Testis (tissue), 3 donors: ENCODE measurements around the gene AGAP1. TPM values are rescaled to one million over a fixed set of nuclear protein-coding genes. Genes with fewer than 3 reads are reported as not detected.

ENCODE experiments used
- DNase-seq: peaks from one replicate; pipeline ENCODE4 v3.0.0-alpha.2; 2019
- H3K27ac ChIP-seq, 2 donors: fragments of 200-600 bp; sonication (generic); one replicate each; pipeline ENCODE4 v1.5.1; 2019
- H3K27me3 ChIP-seq: fragments of 200-600 bp; sonication (generic); one replicate; pipeline ENCODE4 v1.5.1; 2019
- H3K36me3 ChIP-seq: fragments of 200-600 bp; sonication (generic); one replicate; pipeline ENCODE4 v1.5.1; 2017; ENCODE audit warnings: low read depth; ENCODE audit errors: missing control alignments
- H3K4me1 ChIP-seq: fragments of 200-600 bp; sonication (generic); one replicate; pipeline ENCODE4 v1.5.1; 2019
- H3K4me3 ChIP-seq, 2 donors: fragments of 200-600 bp; sonication (generic); one replicate each; pipeline ENCODE4 v1.5.1; 2017 to 2019
- H3K9me3 ChIP-seq: fragments of 200-600 bp; sonication (generic); one replicate; pipeline ENCODE4 v1.5.1; 2017
- POLR2A ChIP-seq: fragments of 450-650 bp; IDR thresholded peaks from one replicate; pipeline ENCODE4 v1.6.1; 2017; ENCODE audit warnings: antibody characterized with exemption, mild to moderate bottlenecking, moderate library complexity
- WGBS, 2 donors: methylation state at CpG; one replicate each; pipeline ENCODE4 v1.1.5; 2018; 5-methylcytosine and 5-hydroxymethylcytosine counted together
- intact Hi-C: fragments of 100-400 bp; cut with DNase I; formaldehyde crosslinking; loops from one replicate; pipeline ENCODE4 v1.15.1; 2023; ENCODE audit warnings: low total_unique reads
- polyA plus RNA-seq: library from polyadenylated mRNA; stranded (reverse); fragments of 350-450 nt; fragmentation: Illumina TruSeq; extraction: RNeasy Lipid Tissue Mini Kit (QIAGEN cat#74804); gene quantifications from one replicate; pipeline ENCODE4 v1.2.3, GENCODE V29; 2014; ENCODE audit warnings: low read depth, low replicate concordance; ENCODE audit not compliant: insufficient read depth
- total RNA-seq, 2 donors: library from RNA; depleted of rRNA; stranded (reverse); fragments of >200 nt; gene quantifications; one replicate each; pipeline ENCODE4 v1.2.3, GENCODE V29; 2016
- TF ChIP-seq, protein P1 (sequence below), 3 experiments: fragments of 450-650 bp in 2 of 3; fragments of 200-600 bp in 1 of 3; sonication (generic) in 1 of 3; IDR thresholded peaks; one replicate each; pipeline ENCODE4 v1.5.1; 2016 to 2019; ENCODE audit warnings: antibody characterized with exemption in 3 of 3, mild to moderate bottlenecking in 2 of 3, moderate library complexity in 1 of 3

The AGAP1 gene
- total and polyA plus RNA-seq, 3 donors from 2014 or later, result 21.4 to 45.5 (median 40.7) TPM

DNA sequence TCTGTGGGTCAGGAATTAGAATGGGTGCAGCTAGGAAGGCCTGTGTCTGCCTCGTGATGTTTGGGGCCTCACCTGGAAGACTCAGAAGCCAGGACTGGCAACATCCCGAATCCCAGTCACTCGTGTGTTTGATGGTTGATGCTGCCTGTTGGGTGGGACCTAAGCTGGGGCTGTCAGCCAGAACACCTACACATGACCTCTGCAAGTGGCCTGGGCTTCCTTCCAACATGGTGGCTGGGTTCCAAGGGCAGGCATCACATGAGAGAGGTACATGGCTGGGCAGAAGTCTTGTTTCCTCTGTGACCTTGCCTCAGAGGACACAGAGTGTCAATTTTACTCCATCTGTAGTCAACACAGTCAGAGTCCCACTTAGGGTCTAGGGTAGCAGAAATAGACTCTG is 496.5 kb downstream of the AGAP1 start:
- no peak for DNase-seq
- Histone ChIP-seq H3K27me3 (no peaks in the 10 kb centered on the region), H3K4me3 (no peak overlapping the region), H3K4me1 (no peaks in the 10 kb centered on the region), H3K27ac (no peak overlapping the region), H3K36me3 (no peaks in the 10 kb centered on the region), H3K9me3 (no peaks in the 10 kb centered on the region)
- intact Hi-C loops, result no loop called here
- no peak for TF ChIP-seq POLR2A
- 75 to 86% methylated on average over 3 of the region's 3 CpGs for WGBS, 2 donors

DNA sequence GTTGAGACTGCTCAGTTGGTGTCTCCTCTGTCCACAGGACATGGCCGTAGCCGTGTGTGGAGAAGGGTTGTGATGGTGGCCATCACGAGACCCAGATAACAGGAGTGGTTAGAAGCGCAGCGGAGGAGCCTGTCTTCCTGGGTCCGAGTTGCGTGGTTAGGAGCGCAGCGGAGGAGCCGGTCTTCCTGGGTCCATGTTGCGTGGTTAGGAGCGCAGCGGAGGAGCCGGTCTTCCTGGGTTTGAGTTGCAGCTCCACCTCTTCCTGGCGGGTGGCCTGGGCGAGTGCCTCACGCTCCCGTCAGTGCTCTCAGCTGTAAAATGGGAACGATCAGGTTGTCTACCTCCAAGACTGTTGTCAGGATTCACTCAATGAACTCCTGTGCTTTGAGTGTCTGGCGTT is 498.2 kb downstream of the AGAP1 start:
- TF ChIP-seq, protein P1, sequence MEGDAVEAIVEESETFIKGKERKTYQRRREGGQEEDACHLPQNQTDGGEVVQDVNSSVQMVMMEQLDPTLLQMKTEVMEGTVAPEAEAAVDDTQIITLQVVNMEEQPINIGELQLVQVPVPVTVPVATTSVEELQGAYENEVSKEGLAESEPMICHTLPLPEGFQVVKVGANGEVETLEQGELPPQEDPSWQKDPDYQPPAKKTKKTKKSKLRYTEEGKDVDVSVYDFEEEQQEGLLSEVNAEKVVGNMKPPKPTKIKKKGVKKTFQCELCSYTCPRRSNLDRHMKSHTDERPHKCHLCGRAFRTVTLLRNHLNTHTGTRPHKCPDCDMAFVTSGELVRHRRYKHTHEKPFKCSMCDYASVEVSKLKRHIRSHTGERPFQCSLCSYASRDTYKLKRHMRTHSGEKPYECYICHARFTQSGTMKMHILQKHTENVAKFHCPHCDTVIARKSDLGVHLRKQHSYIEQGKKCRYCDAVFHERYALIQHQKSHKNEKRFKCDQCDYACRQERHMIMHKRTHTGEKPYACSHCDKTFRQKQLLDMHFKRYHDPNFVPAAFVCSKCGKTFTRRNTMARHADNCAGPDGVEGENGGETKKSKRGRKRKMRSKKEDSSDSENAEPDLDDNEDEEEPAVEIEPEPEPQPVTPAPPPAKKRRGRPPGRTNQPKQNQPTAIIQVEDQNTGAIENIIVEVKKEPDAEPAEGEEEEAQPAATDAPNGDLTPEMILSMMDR (IDR thresholded peaks at IDR 0.05), result no peak
- TF ChIP-seq POLR2A, result no peak
- H3K36me3 ChIP-seq, result no peaks in the 10 kb centered on the region
- H3K9me3 ChIP-seq, result no peaks in the 10 kb centered on the region
- no peaks in the 10 kb centered on the region for H3K27me3 ChIP-seq
- H3K27ac ChIP-seq, result no peak overlapping the region
- no peak overlapping the region for H3K4me3 ChIP-seq
- no peak for DNase-seq
- 93 to 98% methylated on average over 19 to 20 of the region's 20 CpGs for WGBS, 2 donors
- intact Hi-C loops, result no loop called here
- no peaks in the 10 kb centered on the region for H3K4me1 ChIP-seq

DNA sequence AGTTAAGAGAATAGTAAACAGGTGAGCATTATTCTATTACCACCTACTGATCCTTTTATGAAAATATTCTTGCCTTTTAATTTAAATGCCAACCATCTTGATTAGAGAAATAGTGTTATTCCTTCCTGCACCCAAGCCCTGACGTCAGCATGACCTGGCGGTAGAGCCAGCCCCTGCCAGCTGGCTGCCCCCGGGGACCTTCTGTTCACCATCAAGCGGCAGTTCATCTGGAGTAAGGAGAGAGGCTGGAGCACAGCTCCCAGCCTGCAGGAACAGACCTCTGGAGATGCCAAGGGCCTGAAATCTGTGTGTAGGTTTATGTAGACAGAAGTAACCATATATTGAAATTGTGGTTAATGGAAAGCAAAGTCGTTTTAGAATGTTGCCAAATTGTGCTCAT is 502.6 kb downstream of the AGAP1 start:
- Histone ChIP-seq H3K9me3 (no peaks in the 10 kb centered on the region), H3K27me3 (no peaks in the 10 kb centered on the region), H3K4me3 (no peak overlapping the region), H3K27ac (no peak overlapping the region), H3K36me3 (no peaks in the 10 kb centered on the region), H3K4me1 (no peaks in the 10 kb centered on the region)
- no peak for DNase-seq
- 78 to 92% methylated on average over 5 of the region's 5 CpGs for WGBS, 2 donors
- TF ChIP-seq, protein P1 (IDR thresholded peaks at IDR 0.05), result no peak
- TF ChIP-seq POLR2A, result no peak
- intact Hi-C loops, result no loop called here

DNA sequence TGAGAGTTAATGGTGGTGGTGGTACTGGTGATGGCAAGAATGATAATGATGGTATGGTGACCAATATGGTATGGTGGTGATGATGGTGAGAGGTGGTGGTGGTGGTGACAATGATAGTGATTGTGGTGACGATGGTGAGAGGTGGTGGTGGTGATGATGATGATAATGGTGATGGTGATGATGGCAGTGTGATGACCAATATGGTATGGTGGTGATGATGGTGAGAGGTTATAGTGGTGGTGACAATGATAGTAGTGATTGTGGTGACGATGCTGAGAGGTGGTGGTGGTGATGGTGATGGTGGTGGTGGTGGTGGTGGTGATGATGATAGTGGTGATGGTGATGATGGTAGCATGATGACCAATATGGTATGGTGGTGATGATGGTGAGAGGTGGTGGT is 505.2 kb downstream of the AGAP1 start:
- intact Hi-C loops, result no loop called here
- TF ChIP-seq, protein P1 (IDR thresholded peaks at IDR 0.05), result no peak
- no peak for TF ChIP-seq POLR2A
- 88 to 93% methylated on average over 2 of the region's 2 CpGs for WGBS, 2 donors
- H3K9me3 ChIP-seq, result no peaks in the 10 kb centered on the region
- H3K27ac ChIP-seq, result no peak overlapping the region
- DNase-seq, result no peak
- H3K4me1 ChIP-seq, result no peaks in the 10 kb centered on the region
- no peaks in the 10 kb centered on the region for H3K36me3 ChIP-seq
- no peak overlapping the region for H3K4me3 ChIP-seq
- no peaks in the 10 kb centered on the region for H3K27me3 ChIP-seq

DNA sequence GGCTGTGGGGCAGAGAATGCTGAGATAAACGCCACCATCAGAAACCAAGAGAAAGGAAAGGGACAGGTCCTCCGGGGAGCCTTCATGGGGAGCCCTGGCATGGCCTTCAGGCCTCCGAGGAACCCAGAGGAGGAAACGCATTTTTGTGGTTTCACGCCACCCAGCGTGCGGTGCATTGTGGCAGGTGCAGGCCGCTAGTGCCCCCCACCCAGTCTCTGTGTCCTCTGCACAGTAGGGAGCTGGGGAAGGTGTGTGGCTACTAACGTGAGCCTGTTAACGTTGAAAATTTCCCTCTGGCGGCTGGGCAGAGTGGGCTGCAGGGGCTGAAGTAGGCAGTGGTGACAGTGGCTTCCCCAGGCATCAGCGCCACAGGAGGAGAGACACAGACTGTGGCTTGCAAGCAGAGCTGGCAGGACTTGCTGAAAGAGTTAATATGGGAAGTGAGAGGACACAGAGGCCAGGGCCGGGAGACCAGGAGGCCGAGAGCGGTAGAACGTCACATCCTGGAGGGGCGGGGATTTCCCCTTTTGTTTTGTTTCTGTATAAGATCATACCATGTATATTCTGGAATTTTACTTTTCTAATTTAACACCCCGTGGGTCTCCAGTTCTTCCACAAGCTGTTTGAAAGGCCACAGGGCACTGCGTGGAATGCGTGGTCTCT is 507.5 kb downstream of the AGAP1 start:
- Histone ChIP-seq H3K36me3 (no peaks in the 10 kb centered on the region), H3K27me3 (no peaks in the 10 kb centered on the region), H3K4me3 (no peak overlapping the region), H3K4me1 (no peaks in the 10 kb centered on the region), H3K9me3 (no peaks in the 10 kb centered on the region), H3K27ac (no peak overlapping the region)
- no peak for TF ChIP-seq POLR2A
- TF ChIP-seq, protein P1 (IDR thresholded peaks at IDR 0.05), result no peak
- DNase-seq, result no peak
- WGBS, 2 donors, result 85 to 91% methylated on average over 15 to 20 of the region's 20 CpGs
- intact Hi-C loops, result no loop called here
